K562 (cell line): ENCODE data around the gene CXCL17.

ENCODE experiments used
- CEBPB ChIP-seq: fragments of 450-650 bp; IDR thresholded peaks from 2 replicates; pipeline ENCODE4 v1.6.1; 2016; ENCODE audit warnings: missing genetic modification characterization, missing compliant biosample characterization
- DPF2 ChIP-seq: fragments of 450-650 bp; IDR thresholded peaks from 2 replicates; pipeline ENCODE4 v1.6.1; 2016
- JUND ChIP-seq, 2 experiments: IDR thresholded peaks; 2 replicates in 1 of 2; 3 replicates in 1 of 2; pipeline ENCODE4 v1.6.1; 2011; ENCODE audit warnings: borderline replicate concordance in 2 of 2, low read depth in 2 of 2, low read length in 2 of 2, improper control_type of control experiment in 1 of 2, missing biosample characterization in 1 of 2, missing genetic modification characterization in 1 of 2, missing genetic modification reagents in 1 of 2
- MEF2D ChIP-seq: conservative IDR thresholded peaks from 2 replicates; pipeline ENCODE4 v1.6.1; 2016; ENCODE audit warnings: low read depth, missing genetic modification characterization, missing compliant biosample characterization
- TF ChIP-seq, protein P1 (sequence below): fragments of 450-650 bp; formaldehyde crosslinking; conservative IDR thresholded peaks from 2 replicates; pipeline ENCODE4 v1.4.0; 2022; ENCODE audit warnings: mild to moderate bottlenecking, missing genetic modification characterization

DNA sequence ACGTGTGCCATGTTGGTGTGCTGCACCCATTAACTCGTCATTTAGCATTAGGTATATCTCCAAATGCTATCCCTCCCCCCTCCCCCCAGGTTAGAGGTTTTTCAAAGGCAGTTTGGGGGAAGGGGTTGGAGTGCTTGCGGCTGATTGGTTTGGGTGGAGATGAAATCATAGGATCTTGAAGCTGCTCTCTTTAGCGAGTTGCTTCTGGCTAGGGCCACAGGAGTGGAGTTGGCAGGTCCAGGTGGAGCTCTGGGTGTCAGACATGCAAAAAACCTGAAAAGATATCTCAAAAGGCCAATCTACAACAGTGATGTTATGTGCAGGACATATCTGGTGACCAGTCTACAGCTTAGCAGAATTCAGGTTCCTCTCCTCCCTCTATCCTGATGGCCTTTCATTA lies 32.6 kb upstream of the CXCL17 start:
- TF ChIP-seq DPF2 (no peak), MEF2D (tag) (no peak), CEBPB (tag) (no peak), JUND (IDR thresholded peaks at IDR 0.05; ENCODE audit: borderline replicate concordance, low read depth, low read length) (no peak), JUND (tag; IDR thresholded peaks at IDR 0.05; ENCODE audit: borderline replicate concordance, low read depth, low read length) (no peak)
- TF ChIP-seq, protein P1, sequence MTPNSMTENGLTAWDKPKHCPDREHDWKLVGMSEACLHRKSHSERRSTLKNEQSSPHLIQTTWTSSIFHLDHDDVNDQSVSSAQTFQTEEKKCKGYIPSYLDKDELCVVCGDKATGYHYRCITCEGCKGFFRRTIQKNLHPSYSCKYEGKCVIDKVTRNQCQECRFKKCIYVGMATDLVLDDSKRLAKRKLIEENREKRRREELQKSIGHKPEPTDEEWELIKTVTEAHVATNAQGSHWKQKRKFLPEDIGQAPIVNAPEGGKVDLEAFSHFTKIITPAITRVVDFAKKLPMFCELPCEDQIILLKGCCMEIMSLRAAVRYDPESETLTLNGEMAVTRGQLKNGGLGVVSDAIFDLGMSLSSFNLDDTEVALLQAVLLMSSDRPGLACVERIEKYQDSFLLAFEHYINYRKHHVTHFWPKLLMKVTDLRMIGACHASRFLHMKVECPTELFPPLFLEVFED (CRISPR knock-in tag) = no peak
